NT2/D1 (cell line): ENCODE results near the gene PRDM7.

Source experiments
- YY1 ChIP-seq: IDR thresholded peaks from 2 replicates; pipeline ENCODE4 v1.6.1; 2011; ENCODE audit not compliant: insufficient read length, insufficient read depth
- ZNF274 ChIP-seq: IDR thresholded peaks from 2 replicates; pipeline ENCODE4 v1.6.1; 2011; ENCODE audit warnings: mild to moderate bottlenecking, low read depth, low read length

DNA sequence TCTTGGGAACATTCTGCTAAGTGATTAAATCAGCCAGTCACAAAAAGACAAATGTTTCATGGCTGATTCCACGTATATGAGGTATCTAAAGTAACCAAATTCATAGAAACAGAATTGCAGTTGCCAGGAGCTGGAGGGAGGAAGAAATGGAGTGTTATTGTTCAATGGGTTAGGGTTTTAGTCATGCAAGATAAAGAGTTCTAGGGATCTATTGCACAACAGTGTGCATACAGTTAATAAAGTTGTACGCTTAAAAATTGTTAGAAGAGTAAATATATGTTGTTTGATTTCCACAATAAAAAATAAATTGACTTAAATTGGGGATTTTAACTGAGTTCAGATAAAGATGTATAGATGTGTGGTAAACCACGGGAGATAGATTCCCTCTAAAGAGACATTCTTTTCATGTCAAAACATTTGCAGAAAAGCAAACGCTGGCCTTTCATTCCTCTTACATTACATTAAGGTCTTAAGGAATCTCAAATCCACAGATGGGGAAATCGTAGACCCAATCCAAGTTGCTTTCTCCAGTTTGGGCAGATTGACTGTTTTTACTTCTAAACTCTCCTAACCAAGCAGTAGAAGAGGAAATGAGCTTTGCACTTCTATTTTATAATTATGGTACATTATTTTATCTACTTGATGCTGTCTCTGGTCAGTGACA lies 4.6 kb downstream of the PRDM7 start:
- TF ChIP-seq ZNF274 (no peak), YY1 (no peak)
